Panc1 (cell line): ENCODE data around the gene ENTPD5. TPM values are rescaled to one million over a fixed set of nuclear protein-coding genes. Genes with fewer than 3 reads are reported as not detected.

Experiments used
- ATAC-seq: fragments of 200-7000 bp; cut with Tn5 transposase; 2 replicates; pipeline ENCODE4 v1.9.1; 2020; ENCODE audit warnings: mild to moderate bottlenecking, moderate library complexity
- BruUV-seq: library from RNA; stranded (reverse); fragments of 400-500 nt; replicated peaks from 2 replicates; lab custom pipeline; 2021; lab: Mats Ljungman, UMichigan
- CTCF ChIA-PET: fragments of 300-600 bp; sonication (Branson Sonifier 250); formaldehyde crosslinking; loops from one replicate; lab custom pipeline; 2022; ENCODE audit warnings: antibody characterized with exemption; lab: Charles Lee
- POLR2A ChIA-PET: fragments of 300-600 bp; sonication (Branson Sonifier 250); formaldehyde crosslinking; loops from one replicate; lab custom pipeline; 2022; ENCODE audit warnings: antibody characterized with exemption; lab: Charles Lee
- DNase-seq: peaks from one replicate; pipeline ENCODE4 v3.0.0-alpha.2; 2010; ENCODE audit warnings: low read depth, low spot score
- H3K27ac ChIP-seq: 2 replicates; pipeline ENCODE4 v1.5.1; 2011; ENCODE audit warnings: mild to moderate bottlenecking, low read length, inconsistent platforms
- H3K27me3 ChIP-seq: fragments of 200-500 bp; sonication (Bioruptor generic); 2 replicates; pipeline ENCODE4 v1.6.0; 2014; ENCODE audit warnings: low read length, inconsistent platforms; ENCODE audit not compliant: control insufficient read depth, insufficient read depth
- H3K36me3 ChIP-seq: fragments of 200-500 bp; sonication (Bioruptor generic); 2 replicates; pipeline ENCODE4 v1.5.1; 2014; ENCODE audit warnings: inconsistent platforms, mild to moderate bottlenecking, low read length, moderate library complexity; ENCODE audit not compliant: control insufficient read depth, insufficient read depth
- H3K4me1 ChIP-seq: 2 replicates; pipeline ENCODE4 v1.5.1; 2011; ENCODE audit warnings: inconsistent platforms, mild to moderate bottlenecking, low read length, moderate library complexity; ENCODE audit not compliant: control insufficient read depth, insufficient read depth
- H3K4me3 ChIP-seq, 2 experiments: 2 replicates each; pipeline ENCODE4 v1.5.1; 2011 to 2012; ENCODE audit warnings: low read depth in 2 of 2, low read length in 2 of 2, mild to moderate bottlenecking in 2 of 2, inconsistent platforms in 1 of 2, moderate library complexity in 1 of 2
- H3K9me3 ChIP-seq: fragments of 200-500 bp; sonication (Bioruptor generic); 2 replicates; pipeline ENCODE4 v1.5.1; 2014; ENCODE audit warnings: low read depth, mild to moderate bottlenecking, inconsistent platforms, low read length, moderate library complexity; ENCODE audit not compliant: control insufficient read depth, insufficient read depth
- POLR2AphosphoS5 ChIP-seq: IDR thresholded peaks from 2 replicates; pipeline ENCODE4 v1.6.1; 2012; ENCODE audit warnings: mild to moderate bottlenecking, low read depth, low read length, moderate library complexity
- SIN3A ChIP-seq: IDR thresholded peaks from 2 replicates; pipeline ENCODE4 v1.6.1; 2012; ENCODE audit warnings: low read depth, mild to moderate bottlenecking, low read length, moderate library complexity, borderline replicate concordance; ENCODE audit not compliant: insufficient read depth
- TCF7L2 ChIP-seq: IDR thresholded peaks from 2 replicates; pipeline ENCODE4 v1.6.1; 2011; ENCODE audit warnings: mild to moderate bottlenecking, low read depth, low read length, inconsistent platforms
- in situ Hi-C: cut with HindIII; loops from 2 replicates; pipeline ENCODE4 v1.10.0; 2016; ENCODE audit warnings: low sequenced_read_pairs, low pct_unique_long_range_greater_than_20kb
- intact Hi-C: fragments of 100-400 bp; cut with micrococcal nuclease; formaldehyde crosslinking; loops from one replicate; pipeline ENCODE4 v1.10.0; 2022; ENCODE audit not compliant: unreplicated experiment
- total RNA-seq: library from RNA; stranded (reverse); gene quantifications from one replicate; pipeline ENCODE4 v1.2.1, GENCODE V29; 2021; ENCODE audit not compliant: unreplicated experiment
- TF ChIP-seq, protein P1 (sequence below), 2 experiments: IDR thresholded peaks; 2 replicates each; pipeline ENCODE4 v1.6.1; 2011 to 2012; ENCODE audit warnings: low read depth in 2 of 2, control low read depth in 1 of 2, low read length in 1 of 2, mild to moderate bottlenecking in 1 of 2, moderate library complexity in 1 of 2; ENCODE audit not compliant: insufficient read depth in 1 of 2
- TF ChIP-seq, protein P2 (sequence below): fragments of 450-650 bp; IDR thresholded peaks from 2 replicates; pipeline ENCODE4 v1.5.1; 2017; ENCODE audit warnings: mild to moderate bottlenecking

The ENTPD5 gene
- total RNA-seq, 1 experiment from 2014 or later: 13.0 TPM

DNA sequence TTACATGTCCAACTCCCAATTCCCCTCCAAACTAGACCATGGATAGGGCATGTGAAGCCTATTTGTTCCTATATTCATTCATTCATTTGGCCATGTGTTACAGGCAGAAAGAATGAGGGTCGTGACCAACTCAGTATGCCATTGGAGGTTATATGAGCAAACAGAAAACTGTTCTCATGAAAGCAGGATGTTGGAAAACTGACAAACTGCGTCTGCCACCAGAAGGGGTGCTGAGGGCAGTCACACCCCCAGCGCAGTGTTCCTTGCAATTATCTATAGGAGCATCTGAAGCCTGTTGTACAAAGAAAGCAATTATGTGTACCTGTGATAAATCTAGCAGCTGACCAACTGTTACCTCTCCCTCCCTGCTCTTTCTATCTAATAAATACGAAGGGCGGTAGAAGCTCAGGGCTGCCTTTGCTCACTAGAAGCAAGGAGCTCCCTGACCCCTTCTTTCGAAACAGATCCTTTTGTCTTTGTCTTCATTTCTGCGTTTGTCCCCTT is 21.1 kb downstream of the ENTPD5 start:
- DNase-seq (no peak), ATAC-seq (no peak)
- POLR2A ChIA-PET: no interaction called here
- Histone ChIP-seq H3K9me3 (no peaks in the 10 kb centered on the region), H3K27ac (no peak overlapping the region), H3K27me3 (no peaks in the 10 kb centered on the region), H3K4me1 (no peaks in the 10 kb centered on the region), H3K4me3 (no peak overlapping the region), H3K36me3 (no peaks in the 10 kb centered on the region)
- BruUV-seq: no TSS peak
- CTCF ChIA-PET: no interaction called here
- intact Hi-C loops: no loop called here
- in situ Hi-C loops: no loop called here
- TF ChIP-seq, protein P1, sequence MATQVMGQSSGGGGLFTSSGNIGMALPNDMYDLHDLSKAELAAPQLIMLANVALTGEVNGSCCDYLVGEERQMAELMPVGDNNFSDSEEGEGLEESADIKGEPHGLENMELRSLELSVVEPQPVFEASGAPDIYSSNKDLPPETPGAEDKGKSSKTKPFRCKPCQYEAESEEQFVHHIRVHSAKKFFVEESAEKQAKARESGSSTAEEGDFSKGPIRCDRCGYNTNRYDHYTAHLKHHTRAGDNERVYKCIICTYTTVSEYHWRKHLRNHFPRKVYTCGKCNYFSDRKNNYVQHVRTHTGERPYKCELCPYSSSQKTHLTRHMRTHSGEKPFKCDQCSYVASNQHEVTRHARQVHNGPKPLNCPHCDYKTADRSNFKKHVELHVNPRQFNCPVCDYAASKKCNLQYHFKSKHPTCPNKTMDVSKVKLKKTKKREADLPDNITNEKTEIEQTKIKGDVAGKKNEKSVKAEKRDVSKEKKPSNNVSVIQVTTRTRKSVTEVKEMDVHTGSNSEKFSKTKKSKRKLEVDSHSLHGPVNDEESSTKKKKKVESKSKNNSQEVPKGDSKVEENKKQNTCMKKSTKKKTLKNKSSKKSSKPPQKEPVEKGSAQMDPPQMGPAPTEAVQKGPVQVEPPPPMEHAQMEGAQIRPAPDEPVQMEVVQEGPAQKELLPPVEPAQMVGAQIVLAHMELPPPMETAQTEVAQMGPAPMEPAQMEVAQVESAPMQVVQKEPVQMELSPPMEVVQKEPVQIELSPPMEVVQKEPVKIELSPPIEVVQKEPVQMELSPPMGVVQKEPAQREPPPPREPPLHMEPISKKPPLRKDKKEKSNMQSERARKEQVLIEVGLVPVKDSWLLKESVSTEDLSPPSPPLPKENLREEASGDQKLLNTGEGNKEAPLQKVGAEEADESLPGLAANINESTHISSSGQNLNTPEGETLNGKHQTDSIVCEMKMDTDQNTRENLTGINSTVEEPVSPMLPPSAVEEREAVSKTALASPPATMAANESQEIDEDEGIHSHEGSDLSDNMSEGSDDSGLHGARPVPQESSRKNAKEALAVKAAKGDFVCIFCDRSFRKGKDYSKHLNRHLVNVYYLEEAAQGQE (IDR thresholded peaks at IDR 0.05; ENCODE audit: insufficient read depth in 1 of 2, low read depth in 2 of 2, low read length in 1 of 2): no peak
- TF ChIP-seq TCF7L2: no peak
- TF ChIP-seq, protein P2, sequence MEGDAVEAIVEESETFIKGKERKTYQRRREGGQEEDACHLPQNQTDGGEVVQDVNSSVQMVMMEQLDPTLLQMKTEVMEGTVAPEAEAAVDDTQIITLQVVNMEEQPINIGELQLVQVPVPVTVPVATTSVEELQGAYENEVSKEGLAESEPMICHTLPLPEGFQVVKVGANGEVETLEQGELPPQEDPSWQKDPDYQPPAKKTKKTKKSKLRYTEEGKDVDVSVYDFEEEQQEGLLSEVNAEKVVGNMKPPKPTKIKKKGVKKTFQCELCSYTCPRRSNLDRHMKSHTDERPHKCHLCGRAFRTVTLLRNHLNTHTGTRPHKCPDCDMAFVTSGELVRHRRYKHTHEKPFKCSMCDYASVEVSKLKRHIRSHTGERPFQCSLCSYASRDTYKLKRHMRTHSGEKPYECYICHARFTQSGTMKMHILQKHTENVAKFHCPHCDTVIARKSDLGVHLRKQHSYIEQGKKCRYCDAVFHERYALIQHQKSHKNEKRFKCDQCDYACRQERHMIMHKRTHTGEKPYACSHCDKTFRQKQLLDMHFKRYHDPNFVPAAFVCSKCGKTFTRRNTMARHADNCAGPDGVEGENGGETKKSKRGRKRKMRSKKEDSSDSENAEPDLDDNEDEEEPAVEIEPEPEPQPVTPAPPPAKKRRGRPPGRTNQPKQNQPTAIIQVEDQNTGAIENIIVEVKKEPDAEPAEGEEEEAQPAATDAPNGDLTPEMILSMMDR: no peak
- TF ChIP-seq SIN3A: no peak
- TF ChIP-seq POLR2AphosphoS5: no peak

DNA sequence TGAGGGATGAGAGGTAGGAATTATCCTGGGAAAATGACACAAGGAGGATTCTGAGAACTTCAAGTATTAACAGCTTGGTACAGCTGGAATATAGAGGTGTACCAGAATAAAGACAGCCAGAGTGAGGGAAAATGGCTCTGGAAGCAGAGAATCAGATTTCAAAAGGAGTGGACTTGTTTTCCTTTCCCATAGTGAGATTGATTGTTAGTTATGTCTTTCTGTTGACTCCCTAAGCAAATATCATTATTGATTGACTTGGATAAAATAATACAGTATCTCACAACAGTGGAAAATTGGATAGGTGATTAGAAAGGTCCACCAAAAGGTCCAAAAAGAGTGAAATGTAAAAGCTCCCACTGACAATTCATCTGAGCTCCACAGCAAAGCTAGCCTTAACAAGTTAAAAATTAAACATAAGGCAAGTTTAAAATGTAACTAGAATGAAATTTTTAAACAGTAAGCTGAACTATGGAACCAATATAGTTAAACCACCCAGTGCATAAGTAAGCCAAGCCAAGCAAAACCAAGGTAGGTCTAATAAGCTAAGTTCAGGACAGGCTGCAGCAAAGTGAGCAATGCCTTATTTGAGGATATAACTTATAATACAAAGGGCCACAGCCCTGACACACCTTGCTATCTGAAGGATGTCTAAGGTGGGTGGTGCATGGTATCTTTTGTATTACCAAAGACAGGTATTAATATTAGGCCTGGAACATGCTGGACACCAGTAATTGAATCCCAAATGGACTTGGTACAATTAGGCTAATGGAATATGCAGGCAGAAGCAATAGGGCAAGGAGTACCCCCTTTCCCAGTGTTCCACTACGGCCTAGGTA is 21.8 kb downstream of the ENTPD5 start:
- Histone ChIP-seq H3K27me3 (no peaks in the 10 kb centered on the region), H3K27ac (no peak overlapping the region), H3K36me3 (no peaks in the 10 kb centered on the region), H3K4me1 (no peaks in the 10 kb centered on the region), H3K9me3 (no peaks in the 10 kb centered on the region), H3K4me3 (no peak overlapping the region)
- BruUV-seq: no TSS peak
- intact Hi-C loops: no loop called here
- CTCF ChIA-PET: no interaction called here
- DNase-seq: no peak
- in situ Hi-C loops: no loop called here
- POLR2A ChIA-PET: no interaction called here
- ATAC-seq: no peak
- TF ChIP-seq SIN3A (no peak), TCF7L2 (no peak), POLR2AphosphoS5 (no peak)
- TF ChIP-seq, protein P2: no peak
- TF ChIP-seq, protein P1 (IDR thresholded peaks at IDR 0.05; ENCODE audit: insufficient read depth in 1 of 2, low read depth in 2 of 2, low read length in 1 of 2): no peak
